ENCODE results near the gene GRB14.
"Not testable (repeated sequence)": the region's sequence is repeated elsewhere in the genome, so short reads cannot be mapped to it uniquely, and the experiment has no call there.

The GRB14 gene

DNA sequence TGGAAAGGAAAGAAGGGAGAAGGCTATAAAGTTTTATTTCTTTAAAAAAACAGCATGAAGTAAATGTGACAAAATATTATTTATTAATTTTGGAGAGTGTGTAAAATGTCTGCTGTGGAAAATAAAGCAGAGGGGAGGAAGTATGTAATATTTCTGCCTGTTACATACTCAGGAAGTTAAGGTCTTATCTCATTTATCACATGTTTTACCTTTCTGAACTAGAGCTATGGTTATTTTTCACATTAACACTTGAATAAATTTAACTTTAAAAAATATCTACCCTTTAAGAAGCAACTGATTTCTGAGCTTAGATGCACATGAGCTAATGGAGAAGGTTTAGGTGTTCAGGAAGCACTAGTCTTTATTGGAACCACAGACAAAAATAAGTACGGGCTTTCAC, 148.3 kb downstream of the GRB14 start:
- Histone ChIP-seq H3K27me3 (ENCODE audit: insufficient read depth, poor library complexity, severe bottlenecking) (no peaks in the 10 kb centered on the region), H3K4me3 (replicated peaks; ENCODE audit: insufficient read depth, low read length) (no peak overlapping the region), H3K27ac (replicated peaks) (no peak overlapping the region)
- TF ChIP-seq GABPA (IDR thresholded peaks at IDR 0.05; ENCODE audit: low read depth) (no peak), POLR2AphosphoS5 (IDR thresholded peaks at IDR 0.05; ENCODE audit: low read depth) (no peak), SPI1 (IDR thresholded peaks at IDR 0.05; ENCODE audit: borderline replicate concordance, low read depth) (no peak)
- TF ChIP-seq, protein P1, sequence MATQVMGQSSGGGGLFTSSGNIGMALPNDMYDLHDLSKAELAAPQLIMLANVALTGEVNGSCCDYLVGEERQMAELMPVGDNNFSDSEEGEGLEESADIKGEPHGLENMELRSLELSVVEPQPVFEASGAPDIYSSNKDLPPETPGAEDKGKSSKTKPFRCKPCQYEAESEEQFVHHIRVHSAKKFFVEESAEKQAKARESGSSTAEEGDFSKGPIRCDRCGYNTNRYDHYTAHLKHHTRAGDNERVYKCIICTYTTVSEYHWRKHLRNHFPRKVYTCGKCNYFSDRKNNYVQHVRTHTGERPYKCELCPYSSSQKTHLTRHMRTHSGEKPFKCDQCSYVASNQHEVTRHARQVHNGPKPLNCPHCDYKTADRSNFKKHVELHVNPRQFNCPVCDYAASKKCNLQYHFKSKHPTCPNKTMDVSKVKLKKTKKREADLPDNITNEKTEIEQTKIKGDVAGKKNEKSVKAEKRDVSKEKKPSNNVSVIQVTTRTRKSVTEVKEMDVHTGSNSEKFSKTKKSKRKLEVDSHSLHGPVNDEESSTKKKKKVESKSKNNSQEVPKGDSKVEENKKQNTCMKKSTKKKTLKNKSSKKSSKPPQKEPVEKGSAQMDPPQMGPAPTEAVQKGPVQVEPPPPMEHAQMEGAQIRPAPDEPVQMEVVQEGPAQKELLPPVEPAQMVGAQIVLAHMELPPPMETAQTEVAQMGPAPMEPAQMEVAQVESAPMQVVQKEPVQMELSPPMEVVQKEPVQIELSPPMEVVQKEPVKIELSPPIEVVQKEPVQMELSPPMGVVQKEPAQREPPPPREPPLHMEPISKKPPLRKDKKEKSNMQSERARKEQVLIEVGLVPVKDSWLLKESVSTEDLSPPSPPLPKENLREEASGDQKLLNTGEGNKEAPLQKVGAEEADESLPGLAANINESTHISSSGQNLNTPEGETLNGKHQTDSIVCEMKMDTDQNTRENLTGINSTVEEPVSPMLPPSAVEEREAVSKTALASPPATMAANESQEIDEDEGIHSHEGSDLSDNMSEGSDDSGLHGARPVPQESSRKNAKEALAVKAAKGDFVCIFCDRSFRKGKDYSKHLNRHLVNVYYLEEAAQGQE (IDR thresholded peaks at IDR 0.05; ENCODE audit: insufficient replicate concordance, low read depth): no peak
- TF ChIP-seq, protein P2, sequence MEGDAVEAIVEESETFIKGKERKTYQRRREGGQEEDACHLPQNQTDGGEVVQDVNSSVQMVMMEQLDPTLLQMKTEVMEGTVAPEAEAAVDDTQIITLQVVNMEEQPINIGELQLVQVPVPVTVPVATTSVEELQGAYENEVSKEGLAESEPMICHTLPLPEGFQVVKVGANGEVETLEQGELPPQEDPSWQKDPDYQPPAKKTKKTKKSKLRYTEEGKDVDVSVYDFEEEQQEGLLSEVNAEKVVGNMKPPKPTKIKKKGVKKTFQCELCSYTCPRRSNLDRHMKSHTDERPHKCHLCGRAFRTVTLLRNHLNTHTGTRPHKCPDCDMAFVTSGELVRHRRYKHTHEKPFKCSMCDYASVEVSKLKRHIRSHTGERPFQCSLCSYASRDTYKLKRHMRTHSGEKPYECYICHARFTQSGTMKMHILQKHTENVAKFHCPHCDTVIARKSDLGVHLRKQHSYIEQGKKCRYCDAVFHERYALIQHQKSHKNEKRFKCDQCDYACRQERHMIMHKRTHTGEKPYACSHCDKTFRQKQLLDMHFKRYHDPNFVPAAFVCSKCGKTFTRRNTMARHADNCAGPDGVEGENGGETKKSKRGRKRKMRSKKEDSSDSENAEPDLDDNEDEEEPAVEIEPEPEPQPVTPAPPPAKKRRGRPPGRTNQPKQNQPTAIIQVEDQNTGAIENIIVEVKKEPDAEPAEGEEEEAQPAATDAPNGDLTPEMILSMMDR (IDR thresholded peaks at IDR 0.05; ENCODE audit: insufficient read depth, low read length): no peak
- DNase-seq (ENCODE audit: low read depth in 1 of 2, low spot score in 1 of 2): no peak

DNA sequence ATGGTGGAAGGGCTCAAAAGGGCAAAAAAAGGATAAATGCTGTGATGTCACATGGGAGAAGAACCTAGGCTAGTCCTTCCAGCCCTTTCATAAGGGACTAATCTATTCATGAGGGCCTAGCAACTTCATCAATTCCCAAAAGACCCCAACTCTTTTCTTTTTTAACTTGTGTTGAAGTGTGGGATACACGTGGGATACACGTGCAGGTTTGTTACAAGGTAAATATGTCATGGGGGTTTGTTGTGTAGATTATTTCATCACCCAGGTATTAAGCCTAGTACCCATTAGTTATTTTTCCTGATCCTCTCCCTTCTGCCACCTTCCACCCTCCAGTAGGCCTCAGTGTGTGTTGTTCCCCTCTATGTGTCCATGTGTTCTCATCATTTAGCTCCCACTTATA, 156.2 kb downstream of the GRB14 start:
- H3K27ac ChIP-seq (replicated peaks); DNase-seq (ENCODE audit: low read depth in 1 of 2, low spot score in 1 of 2); H3K4me3 ChIP-seq (replicated peaks; ENCODE audit: insufficient read depth, low read length); H3K27me3 ChIP-seq (ENCODE audit: insufficient read depth, poor library complexity, severe bottlenecking): not testable (repeated sequence)

DNA sequence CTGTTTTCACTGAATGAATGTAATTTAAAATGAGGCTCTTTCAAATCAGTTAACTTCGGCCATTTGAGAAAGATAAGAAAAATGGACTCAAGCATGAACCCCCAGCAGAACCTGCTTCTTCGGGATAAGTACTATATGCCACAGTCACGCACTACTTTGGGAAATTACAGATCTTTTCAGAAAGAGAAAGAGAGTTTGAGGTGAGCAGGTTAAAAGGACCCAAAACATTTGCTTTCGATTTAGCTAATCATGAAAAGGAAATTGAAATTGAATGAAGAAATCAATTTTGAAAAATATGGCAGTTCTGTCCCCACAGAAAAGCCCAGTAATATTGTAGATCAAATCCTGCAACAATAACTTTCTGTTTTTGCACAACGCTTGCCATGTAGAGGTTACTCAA, 156.9 kb downstream of the GRB14 start:
- no peak for TF ChIP-seq SPI1 (IDR thresholded peaks at IDR 0.05; ENCODE audit: borderline replicate concordance, low read depth)
- TF ChIP-seq, protein P2 (IDR thresholded peaks at IDR 0.05; ENCODE audit: insufficient read depth, low read length): no peak
- no peak for DNase-seq (ENCODE audit: low read depth in 1 of 2, low spot score in 1 of 2)
- no peak overlapping the region for H3K4me3 ChIP-seq (replicated peaks; ENCODE audit: insufficient read depth, low read length)
- no peaks in the 10 kb centered on the region for H3K27me3 ChIP-seq (ENCODE audit: insufficient read depth, poor library complexity, severe bottlenecking)
- H3K27ac ChIP-seq (replicated peaks): no peak overlapping the region

DNA sequence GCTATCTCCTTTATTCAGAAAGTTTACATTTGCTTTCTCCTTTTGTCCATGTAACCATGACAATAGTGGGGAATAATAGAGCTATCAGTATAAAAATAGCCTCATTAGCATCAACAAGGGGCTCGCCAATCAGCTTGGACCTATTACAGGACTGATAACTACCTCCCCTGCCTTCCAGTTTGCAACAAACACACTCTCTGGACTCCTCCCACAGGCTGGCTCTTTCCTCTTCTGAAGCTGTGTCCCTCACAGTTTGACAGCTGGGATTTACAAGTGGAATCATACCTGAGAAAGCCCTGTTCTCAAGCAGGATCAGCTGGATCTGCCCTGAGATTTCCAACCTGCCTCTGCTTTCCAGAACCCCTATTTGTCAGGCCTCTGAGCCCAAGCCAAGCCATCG, 162.5 kb downstream of the GRB14 start:
- H3K27ac ChIP-seq (replicated peaks): no peak overlapping the region
- H3K27me3 ChIP-seq (ENCODE audit: insufficient read depth, poor library complexity, severe bottlenecking): no peaks in the 10 kb centered on the region
- no peak for TF ChIP-seq GABPA (IDR thresholded peaks at IDR 0.05; ENCODE audit: low read depth)
- TF ChIP-seq, protein P1 (IDR thresholded peaks at IDR 0.05; ENCODE audit: insufficient replicate concordance, low read depth): no peak
- TF ChIP-seq, protein P2 (IDR thresholded peaks at IDR 0.05; ENCODE audit: insufficient read depth, low read length): no peak
- TF ChIP-seq POLR2AphosphoS5 (IDR thresholded peaks at IDR 0.05; ENCODE audit: low read depth): no peak
- TF ChIP-seq SPI1 (IDR thresholded peaks at IDR 0.05; ENCODE audit: borderline replicate concordance, low read depth): no peak
- H3K4me3 ChIP-seq (replicated peaks; ENCODE audit: insufficient read depth, low read length): no peak overlapping the region
- DNase-seq (ENCODE audit: low read depth in 1 of 2, low spot score in 1 of 2): no peak

All from HL-60 (cell line).